Measurements from ENCODE around the gene EFNA5. TPM values are rescaled to one million over a fixed set of nuclear protein-coding genes. Genes with fewer than 3 reads are reported as not detected.

Gene EFNA5
- total RNA-seq, 1 experiment from 2014 or later, result 0.22 TPM

DNA sequence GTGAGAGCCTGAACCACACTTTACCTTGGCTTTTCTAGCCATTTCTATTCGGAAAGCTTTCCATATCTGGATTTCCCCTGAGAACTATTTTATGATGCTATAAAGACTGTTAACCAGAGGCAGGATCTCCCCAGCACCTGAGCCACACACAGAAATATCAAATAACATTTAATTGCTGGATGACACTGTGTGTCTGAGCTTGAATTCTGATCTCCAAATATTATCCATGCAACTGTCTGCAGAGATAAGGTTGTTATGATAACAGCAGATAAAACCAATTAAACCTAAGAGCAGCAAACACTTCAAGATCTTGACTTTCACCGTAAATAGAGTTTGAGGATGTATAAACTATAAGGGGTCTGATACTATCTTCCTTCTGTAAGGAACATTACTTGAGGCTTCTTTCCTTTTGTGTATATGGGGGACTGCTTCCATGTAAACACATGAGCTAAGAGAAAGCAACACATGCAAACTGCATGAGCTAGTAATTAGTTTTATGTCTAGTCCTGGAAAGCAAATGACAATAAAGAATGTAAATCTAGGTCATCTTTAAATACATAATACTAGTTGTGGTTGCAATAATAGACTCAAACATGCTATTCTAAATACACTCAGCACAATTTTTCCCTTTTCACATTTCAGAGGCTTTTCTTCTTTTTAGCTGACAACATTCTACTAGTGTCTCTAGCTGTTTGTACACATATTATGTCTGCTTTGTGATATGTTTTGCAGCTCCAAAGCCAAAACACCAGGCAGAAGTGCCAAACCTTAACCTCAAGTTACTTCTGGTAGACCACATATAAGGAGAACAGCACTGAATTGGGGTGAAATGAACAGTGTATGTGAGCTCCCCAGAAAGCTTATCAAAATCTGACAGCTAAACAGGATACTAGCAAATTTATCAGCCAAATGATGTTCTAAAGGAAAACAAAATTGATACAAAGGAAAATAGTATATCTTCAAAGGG lies 136.5 kb downstream of the EFNA5 start:
- H3K27me3 ChIP-seq (ENCODE audit: insufficient read depth, low read length), result no peaks in the 10 kb centered on the region
- CTCF ChIA-PET, result interaction anchor here (0.7 kb wide), 1 partner anchor 38 kb away, joined by 3 read pairs; no protein-coding TSS in a partner anchor
- RAD21 ChIA-PET (ENCODE audit: low non-redundant PET in 1 of 2, low total read pairs in 2 of 2, uncharacterized antibody in 2 of 2, unreplicated experiment in 2 of 2), result no interaction called here
- H3K9me2 ChIP-seq (ENCODE audit: insufficient read depth), result no peaks in the 10 kb centered on the region
- no peak overlapping the region for H2AFZ ChIP-seq (ENCODE audit: low read depth, low read length, poor library complexity, severe bottlenecking)
- no peaks in the 10 kb centered on the region for H4K20me1 ChIP-seq (ENCODE audit: insufficient read depth)
- no peak for DNase-seq (ENCODE audit: low read depth, low spot score)
- ATAC-seq, result no peak
- H3K9me3 ChIP-seq (ENCODE audit: control insufficient read depth in 1 of 2, insufficient read depth in 1 of 2, low read depth in 1 of 2, low read length in 2 of 2), result no peaks in the 10 kb centered on the region
- intact Hi-C loops (cut with micrococcal nuclease), result no loop called here
- H3K4me3 ChIP-seq (replicated peaks in 1 of 2; ENCODE audit: low read depth in 1 of 2, low read length in 2 of 2), result no peak overlapping the region
- no peak overlapping the region for H3K4me2 ChIP-seq (ENCODE audit: low read length)
- POLR2A ChIA-PET, result no interaction called here
- no peak overlapping the region for H3K9ac ChIP-seq (ENCODE audit: low read length)
- H3K4me1 ChIP-seq (ENCODE audit: control insufficient read depth in 1 of 2, insufficient read depth in 2 of 2, low read length in 2 of 2), result no peaks in the 10 kb centered on the region
- no TSS peak for BruUV-seq (replicated peaks)
- no peak overlapping the region for H3K27ac ChIP-seq (ENCODE audit: low read depth, low read length)
- H3K79me2 ChIP-seq (ENCODE audit: insufficient read depth, low read length), result no peaks in the 10 kb centered on the region
- TF ChIP-seq EGR1 (IDR thresholded peaks at IDR 0.05; ENCODE audit: low read depth), result no peak
- no peak for TF ChIP-seq JUND (IDR thresholded peaks at IDR 0.05)
- no peak for TF ChIP-seq ELF1 (IDR thresholded peaks at IDR 0.05; ENCODE audit: borderline replicate concordance, low read depth)
- no peak for TF ChIP-seq SP1 (IDR thresholded peaks at IDR 0.05; ENCODE audit: low read depth)
- no peak for TF ChIP-seq ZNF274 (IDR thresholded peaks at IDR 0.05; ENCODE audit: low read depth, low read length)
- TF ChIP-seq ZBTB33 (IDR thresholded peaks at IDR 0.05; ENCODE audit: extremely low read depth, insufficient replicate concordance, low read length), result no peak
- TF ChIP-seq YY1 (IDR thresholded peaks at IDR 0.05; ENCODE audit: extremely low read depth, insufficient replicate concordance, low read depth, low read length), result no peak
- no peak for TF ChIP-seq ZFX (IDR thresholded peaks at IDR 0.05)
- no peak for TF ChIP-seq TCF7L2 (IDR thresholded peaks at IDR 0.05; ENCODE audit: borderline replicate concordance, extremely low read depth, insufficient read depth, insufficient read length)
- TF ChIP-seq POLR2AphosphoS5 (IDR thresholded peaks at IDR 0.05; ENCODE audit: low read depth, low read length), result no peak
- TF ChIP-seq CEBPB (IDR thresholded peaks at IDR 0.05; ENCODE audit: low read depth), result no peak
- no peak for TF ChIP-seq EZH2 (IDR thresholded peaks at IDR 0.05)
- no peak for TF ChIP-seq FOSL1 (IDR thresholded peaks at IDR 0.05; ENCODE audit: low read depth)
- TF ChIP-seq RAD21 (IDR thresholded peaks at IDR 0.05; ENCODE audit: low read depth), result no peak
- no peaks in the 10 kb centered on the region for H3K36me3 ChIP-seq (ENCODE audit: control insufficient read depth in 1 of 2, insufficient read depth in 2 of 2, low read length in 2 of 2)
